Liver (tissue), 3 donors: Measurements from ENCODE around the gene TNFRSF1B.

Source experiments
- ATF3 ChIP-seq: IDR thresholded peaks from 2 replicates; pipeline ENCODE4 v1.6.1; 2016; ENCODE audit warnings: antibody characterized with exemption
- EGR1 ChIP-seq, 2 donors: IDR thresholded peaks; 2 replicates each; pipeline ENCODE4 v1.6.1; 2016 to 2018; ENCODE audit warnings: antibody characterized with exemption in 2 of 2, low read depth in 2 of 2
- GABPA ChIP-seq, 2 donors: IDR thresholded peaks in 1 of 2; conservative IDR thresholded peaks in 1 of 2; 2 replicates each; pipeline ENCODE4 v1.6.1; 2016; ENCODE audit warnings: antibody characterized with exemption in 2 of 2, mild to moderate bottlenecking in 1 of 2, moderate library complexity in 1 of 2
- JUND ChIP-seq, 2 donors: IDR thresholded peaks; 2 replicates each; pipeline ENCODE4 v1.6.1; 2016; ENCODE audit warnings: antibody characterized with exemption in 2 of 2
- MAX ChIP-seq: IDR thresholded peaks from 2 replicates; pipeline ENCODE4 v1.6.1; 2016; ENCODE audit warnings: antibody characterized with exemption
- RAD21 ChIP-seq, 2 donors: IDR thresholded peaks; 2 replicates each; pipeline ENCODE4 v1.6.1; 2016; ENCODE audit warnings: antibody characterized with exemption in 2 of 2, mild to moderate bottlenecking in 2 of 2
- REST ChIP-seq: IDR thresholded peaks from 2 replicates; pipeline ENCODE4 v1.6.1; 2016; ENCODE audit warnings: antibody characterized with exemption, mild to moderate bottlenecking
- RXRA ChIP-seq, 2 donors: IDR thresholded peaks; 2 replicates each; pipeline ENCODE4 v1.6.1; 2017 to 2018; ENCODE audit warnings: antibody characterized with exemption in 2 of 2, mild to moderate bottlenecking in 1 of 2
- TAF1 ChIP-seq: conservative IDR thresholded peaks from 2 replicates; pipeline ENCODE4 v1.6.1; 2016; ENCODE audit warnings: antibody characterized with exemption, mild to moderate bottlenecking
- YY1 ChIP-seq: IDR thresholded peaks from 2 replicates; pipeline ENCODE4 v1.6.1; 2016; ENCODE audit warnings: antibody characterized with exemption, mild to moderate bottlenecking
- TF ChIP-seq, protein P1 (sequence below): fragments of 150-350 bp; IDR thresholded peaks from 2 replicates; pipeline ENCODE4 v1.5.1; 2017; ENCODE audit warnings: improper control_type of control experiment, low read depth, low read length; ENCODE audit not compliant: missing input control
- TF ChIP-seq, protein P2 (sequence below): IDR thresholded peaks from 2 replicates; pipeline ENCODE4 v1.6.1; 2016; ENCODE audit warnings: antibody characterized with exemption
- donor health status: healthy.
- donor health status: healthy.

GRCh38 chr1:12174924-12175810, 8.4 kb downstream of the TNFRSF1B start:
- no peak for TF ChIP-seq JUND (IDR thresholded peaks at IDR 0.05)
- TF ChIP-seq, protein P1, sequence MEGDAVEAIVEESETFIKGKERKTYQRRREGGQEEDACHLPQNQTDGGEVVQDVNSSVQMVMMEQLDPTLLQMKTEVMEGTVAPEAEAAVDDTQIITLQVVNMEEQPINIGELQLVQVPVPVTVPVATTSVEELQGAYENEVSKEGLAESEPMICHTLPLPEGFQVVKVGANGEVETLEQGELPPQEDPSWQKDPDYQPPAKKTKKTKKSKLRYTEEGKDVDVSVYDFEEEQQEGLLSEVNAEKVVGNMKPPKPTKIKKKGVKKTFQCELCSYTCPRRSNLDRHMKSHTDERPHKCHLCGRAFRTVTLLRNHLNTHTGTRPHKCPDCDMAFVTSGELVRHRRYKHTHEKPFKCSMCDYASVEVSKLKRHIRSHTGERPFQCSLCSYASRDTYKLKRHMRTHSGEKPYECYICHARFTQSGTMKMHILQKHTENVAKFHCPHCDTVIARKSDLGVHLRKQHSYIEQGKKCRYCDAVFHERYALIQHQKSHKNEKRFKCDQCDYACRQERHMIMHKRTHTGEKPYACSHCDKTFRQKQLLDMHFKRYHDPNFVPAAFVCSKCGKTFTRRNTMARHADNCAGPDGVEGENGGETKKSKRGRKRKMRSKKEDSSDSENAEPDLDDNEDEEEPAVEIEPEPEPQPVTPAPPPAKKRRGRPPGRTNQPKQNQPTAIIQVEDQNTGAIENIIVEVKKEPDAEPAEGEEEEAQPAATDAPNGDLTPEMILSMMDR = no peak
- no peak for TF ChIP-seq GABPA (IDR thresholded peaks at IDR 0.05 in 1 of 2, conservative IDR thresholded peaks at IDR 0.05 in 1 of 2)
- TF ChIP-seq RAD21 (IDR thresholded peaks at IDR 0.05) = no peak
- TF ChIP-seq MAX = no peak
- no peak for TF ChIP-seq EGR1 (IDR thresholded peaks at IDR 0.05; ENCODE audit: low read depth in 2 of 2)
- TF ChIP-seq TAF1 = no peak
- TF ChIP-seq REST = no peak
- no peak for TF ChIP-seq ATF3
- no peak for TF ChIP-seq YY1
- TF ChIP-seq, protein P2, sequence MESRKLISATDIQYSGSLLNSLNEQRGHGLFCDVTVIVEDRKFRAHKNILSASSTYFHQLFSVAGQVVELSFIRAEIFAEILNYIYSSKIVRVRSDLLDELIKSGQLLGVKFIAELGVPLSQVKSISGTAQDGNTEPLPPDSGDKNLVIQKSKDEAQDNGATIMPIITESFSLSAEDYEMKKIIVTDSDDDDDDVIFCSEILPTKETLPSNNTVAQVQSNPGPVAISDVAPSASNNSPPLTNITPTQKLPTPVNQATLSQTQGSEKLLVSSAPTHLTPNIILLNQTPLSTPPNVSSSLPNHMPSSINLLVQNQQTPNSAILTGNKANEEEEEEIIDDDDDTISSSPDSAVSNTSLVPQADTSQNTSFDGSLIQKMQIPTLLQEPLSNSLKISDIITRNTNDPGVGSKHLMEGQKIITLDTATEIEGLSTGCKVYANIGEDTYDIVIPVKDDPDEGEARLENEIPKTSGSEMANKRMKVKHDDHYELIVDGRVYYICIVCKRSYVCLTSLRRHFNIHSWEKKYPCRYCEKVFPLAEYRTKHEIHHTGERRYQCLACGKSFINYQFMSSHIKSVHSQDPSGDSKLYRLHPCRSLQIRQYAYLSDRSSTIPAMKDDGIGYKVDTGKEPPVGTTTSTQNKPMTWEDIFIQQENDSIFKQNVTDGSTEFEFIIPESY = no peak
- peak; percentile 12 to 25 for TF ChIP-seq RXRA (IDR thresholded peaks at IDR 0.05)
